T-cell (primary cell): ENCODE data around the gene OAS1. TPM values are rescaled to one million over a fixed set of nuclear protein-coding genes. Genes with fewer than 3 reads are reported as not detected.

Source experiments
- ATAC-seq, 4 experiments: fragments of 200-7000 bp in 3 of 4; fragments of 150-1000 bp in 1 of 4; cut with Tn5 transposase; replicated peaks in 1 of 4; 1 replicate in 3 of 4; 2 replicates in 1 of 4; pipeline ENCODE4 v1.10.0; 2021; ENCODE audit warnings: moderate library complexity in 3 of 4, mild to moderate bottlenecking in 2 of 4, moderate number of reproducible peaks in 1 of 4
- CTCF ChIA-PET, 2 donors: fragments of 300-600 bp; sonication (Branson Sonifier 250); formaldehyde crosslinking; loops; one replicate each; lab custom pipeline; 2022; ENCODE audit warnings: antibody characterized with exemption in 2 of 2; lab: Charles Lee
- POLR2A ChIA-PET, 2 donors: fragments of 300-600 bp; sonication (Branson Sonifier 250); formaldehyde crosslinking; loops; one replicate each; lab custom pipeline; 2022; ENCODE audit warnings: antibody characterized with exemption in 2 of 2; lab: Charles Lee
- DNase-seq, 35 experiments: peaks; one replicate each; pipeline versions ENCODE4 v3.0.0 to v3.0.0-alpha.2; 2013 to 2023
- H3K27ac ChIP-seq: one replicate; pipeline ENCODE4 v1.5.1; 2013; ENCODE audit warnings: low read length
- H3K27me3 ChIP-seq, 2 experiments: replicated peaks in 1 of 2; 1 replicate in 1 of 2; 2 replicates in 1 of 2; pipeline versions ENCODE4 v1.6.1 to v1.7.0; 2013; ENCODE audit warnings: low read length in 1 of 2, mixed read lengths in 1 of 2; ENCODE audit not compliant: control insufficient read depth in 2 of 2, insufficient read depth in 2 of 2; ENCODE audit errors: extremely low read depth in 1 of 2
- H3K36me3 ChIP-seq, 2 donors: 1 replicate in 1 of 2; 2 replicates in 1 of 2; pipeline versions ENCODE4 v1.6.1 to v1.7.0; 2013; ENCODE audit warnings: low read length in 1 of 2; ENCODE audit not compliant: control insufficient read depth in 2 of 2, insufficient read depth in 1 of 2; ENCODE audit errors: extremely low read depth in 1 of 2
- H3K4me1 ChIP-seq, 2 experiments: 1 replicate in 1 of 2; 2 replicates in 1 of 2; pipeline versions ENCODE4 v1.6.1 to v1.7.0; 2013; ENCODE audit warnings: low read length in 2 of 2, mixed read lengths in 1 of 2; ENCODE audit not compliant: insufficient read depth in 2 of 2, control insufficient read depth in 1 of 2; ENCODE audit errors: extremely low read depth in 1 of 2
- H3K4me3 ChIP-seq, 2 donors: 1 replicate in 1 of 2; 2 replicates in 1 of 2; pipeline versions ENCODE4 v1.5.1 to v1.7.0; 2013; ENCODE audit warnings: mild to moderate bottlenecking in 2 of 2, low read length in 1 of 2, moderate library complexity in 1 of 2; ENCODE audit not compliant: control insufficient read depth in 1 of 2; ENCODE audit errors: extremely low read depth in 1 of 2
- H3K9me3 ChIP-seq: 2 replicates; pipeline ENCODE4 v1.7.0; 2013
- H3K27ac Mint-ChIP-seq, 2 donors: one replicate each; pipeline ENCODE4 v1.8.0; 2020 to 2021; ENCODE audit warnings: mild to moderate bottlenecking in 2 of 2, mixed read lengths in 2 of 2
- H3K27me3 Mint-ChIP-seq, 2 donors: one replicate each; pipeline ENCODE4 v1.8.0; 2021 to 2022; ENCODE audit warnings: mixed read lengths in 2 of 2
- H3K36me3 Mint-ChIP-seq: one replicate; pipeline ENCODE4 v1.8.0; 2021; ENCODE audit warnings: mixed read lengths
- H3K4me1 Mint-ChIP-seq, 3 donors: one replicate each; pipeline ENCODE4 v1.8.0; 2020 to 2022; ENCODE audit warnings: mixed read lengths in 3 of 3, mild to moderate bottlenecking in 1 of 3
- H3K4me3 Mint-ChIP-seq, 3 donors: one replicate each; pipeline ENCODE4 v1.8.0; 2020 to 2022; ENCODE audit warnings: mild to moderate bottlenecking in 3 of 3, mixed read lengths in 3 of 3, moderate library complexity in 3 of 3
- H3K9me3 Mint-ChIP-seq, 3 donors: one replicate each; pipeline ENCODE4 v1.8.0; 2020 to 2022; ENCODE audit warnings: mixed read lengths in 3 of 3
- WGBS: methylation state at CpG from one replicate; pipeline ENCODE4 v1.1.5; 2013; ENCODE audit warnings: missing lambda C conversion rate; ENCODE audit not compliant: insufficient coverage; 5-methylcytosine and 5-hydroxymethylcytosine counted together
- total RNA-seq, 35 experiments: library from RNA in 6 of 35; stranded (reverse) in 6 of 35; fragments of 120-200 nt in 1 of 35; gene quantifications; one replicate each; pipeline versions ENCODE4 v1.2.1 to v1.2.4 and lab custom pipeline; 2013 to 2026

OAS1 gene
- total RNA-seq (10 to 100 TPM in 4 of 5 donors, 1 to 10 TPM in 1; 8.5 to 22.9 (median 11.4) TPM), total RNA-seq (lab: John Stamatoyannopoulos, UW) (5.5 to 410 (median 17.5) reads per million in 29 experiments)
- 24.9 TPM for total RNA-seq (2013)

GRCh38 chr12:112906712-112907414 is at the start of gene OAS1:
OAS1 (plus strand) TSS chr12:112906962; CDS start chr12:112907040, 78 bp downstream.
- no peaks in the 10 kb centered on the region for H3K27me3 Mint-ChIP-seq
- H3K27me3 ChIP-seq = no peaks in the 10 kb centered on the region
- H3K9me3 ChIP-seq = no peaks in the 10 kb centered on the region
- ATAC-seq (peak; percentile 71 to 82 (median 76)), DNase-seq (peak in 18 of 35 experiments; percentile 6 to 63 (median 16))
- WGBS = 0% methylated on average over 4 of the region's 4 CpGs
- no peaks in the 10 kb centered on the region for H3K36me3 ChIP-seq
- peak within 1 kb of the TSS; percentile 86 to 92 (median 88) for H3K4me3 Mint-ChIP-seq
- peak within 1 kb of the TSS; percentile 95 for H3K27ac Mint-ChIP-seq
- ChIA-PET POLR2A (interaction anchor here (0.5 to 1.9 kb wide), 3 partner anchors 71 to 444 kb away, joined by 3 to 7 read pairs (median 4); partner anchors contain the start of gene OAS2 (in 2 of the 2)), CTCF (interaction anchor here (0.6 to 2.7 kb wide), 8 partner anchors 9 to 129 kb away, joined by 3 to 14 read pairs (median 4); partner anchors contain the start of genes OAS2 (in 1 of the 2) and OAS3 (in 1 of the 2))
- no peaks in the 10 kb centered on the region for H3K9me3 Mint-ChIP-seq
- H3K4me3 ChIP-seq = peak within 1 kb of the TSS; percentile 60 to 78
- H3K36me3 Mint-ChIP-seq = peaks cover 29% of the 10 kb centered on the region
- H3K4me1 Mint-ChIP-seq = peaks cover 72 to 91% (median 80%) of the 10 kb centered on the region in 3 donors
- peak within 1 kb of the TSS; percentile 67 for H3K27ac ChIP-seq
- peaks cover 35 to 59% of the 10 kb centered on the region in 2 experiments for H3K4me1 ChIP-seq

GRCh38 chr12:112859291-112859690 is 47.5 kb upstream of the OAS1 start:
- Histone ChIP-seq H3K27ac (no peak overlapping the region), H3K4me3 (no peak overlapping the region), H3K9me3 (no peaks in the 10 kb centered on the region), H3K4me1 (no peaks in the 10 kb centered on the region), H3K36me3 (no peaks in the 10 kb centered on the region), H3K27me3 (peaks cover 0 to 30% of the 10 kb centered on the region in 2 experiments)
- no peak overlapping the region for H3K27ac Mint-ChIP-seq
- ChIA-PET CTCF (no interaction called here), POLR2A (no interaction called here)
- H3K4me1 Mint-ChIP-seq = peaks cover 0 to 2% (median 0%) of the 10 kb centered on the region in 3 donors
- ATAC-seq (no peak), DNase-seq (no peak)
- H3K9me3 Mint-ChIP-seq = no peaks in the 10 kb centered on the region
- no peaks in the 10 kb centered on the region for H3K36me3 Mint-ChIP-seq
- H3K4me3 Mint-ChIP-seq = no peak overlapping the region
- peaks cover 47 to 55% of the 10 kb centered on the region in 2 donors for H3K27me3 Mint-ChIP-seq
- WGBS = no CpG with 5 or more reads among the region's 3 CpGs

GRCh38 chr12:112860181-112860580 is 46.6 kb upstream of the OAS1 start:
- peaks cover 0 to 2% (median 0%) of the 10 kb centered on the region in 3 donors for H3K4me1 Mint-ChIP-seq
- Histone ChIP-seq H3K36me3 (no peaks in the 10 kb centered on the region), H3K27ac (no peak overlapping the region), H3K4me3 (no peak overlapping the region), H3K4me1 (no peaks in the 10 kb centered on the region), H3K27me3 (peaks cover 0 to 30% of the 10 kb centered on the region in 2 experiments), H3K9me3 (no peaks in the 10 kb centered on the region)
- H3K36me3 Mint-ChIP-seq = no peaks in the 10 kb centered on the region
- peaks cover 52 to 58% of the 10 kb centered on the region in 2 donors for H3K27me3 Mint-ChIP-seq
- WGBS = 85% methylated on average over 4 of the region's 5 CpGs
- no peak overlapping the region for H3K27ac Mint-ChIP-seq
- ChIA-PET POLR2A (no interaction called here), CTCF (interaction anchor here in 1 of 2 donors (0.5 kb wide), 1 partner anchor 1276 kb away, joined by 6 read pairs; no protein-coding TSS in a partner anchor)
- H3K9me3 Mint-ChIP-seq = no peaks in the 10 kb centered on the region
- DNase-seq (no peak), ATAC-seq (no peak)
- H3K4me3 Mint-ChIP-seq = no peak overlapping the region

GRCh38 chr12:112861284-112861683 is 45.5 kb upstream of the OAS1 start:
- Mint-ChIP-seq H3K4me1 (peaks cover 0 to 2% (median 0%) of the 10 kb centered on the region in 3 donors), H3K27me3 (peaks cover 49 to 52% of the 10 kb centered on the region in 2 donors), H3K36me3 (no peaks in the 10 kb centered on the region), H3K9me3 (no peaks in the 10 kb centered on the region), H3K4me3 (no peak overlapping the region), H3K27ac (no peak overlapping the region)
- Histone ChIP-seq H3K27ac (no peak overlapping the region), H3K4me1 (no peaks in the 10 kb centered on the region), H3K27me3 (peaks cover 0 to 21% of the 10 kb centered on the region in 2 experiments), H3K9me3 (no peaks in the 10 kb centered on the region), H3K4me3 (no peak overlapping the region), H3K36me3 (no peaks in the 10 kb centered on the region)
- WGBS = 93% methylated on average over 7 of the region's 7 CpGs
- ATAC-seq = no peak
- CTCF ChIA-PET = no interaction called here
- no peak for DNase-seq
- POLR2A ChIA-PET = no interaction called here

GRCh38 chr12:112862636-112863290 is 44.0 kb upstream of the OAS1 start:
- Histone ChIP-seq H3K4me3 (no peak overlapping the region), H3K36me3 (no peaks in the 10 kb centered on the region), H3K4me1 (no peaks in the 10 kb centered on the region), H3K9me3 (no peaks in the 10 kb centered on the region), H3K27me3 (peaks cover 0 to 15% of the 10 kb centered on the region in 2 experiments), H3K27ac (no peak overlapping the region)
- Mint-ChIP-seq H3K4me1 (peaks cover 0 to 2% (median 0%) of the 10 kb centered on the region in 3 donors), H3K9me3 (no peaks in the 10 kb centered on the region), H3K27ac (no peak overlapping the region), H3K36me3 (no peaks in the 10 kb centered on the region), H3K27me3 (peaks cover 46 to 54% of the 10 kb centered on the region in 2 donors), H3K4me3 (no peak overlapping the region)
- DNase-seq (no peak), ATAC-seq (no peak)
- WGBS = 52% methylated on average over 7 of the region's 11 CpGs
- POLR2A ChIA-PET = interaction anchor here in 1 of 2 donors (0.6 kb wide), 1 partner anchor 416 kb away, joined by 10 read pairs; no protein-coding TSS in a partner anchor
- CTCF ChIA-PET = no interaction called here

GRCh38 chr12:112868459-112869041 is 38.2 kb upstream of the OAS1 start:
- Mint-ChIP-seq H3K9me3 (peaks cover 0 to 5% (median 0%) of the 10 kb centered on the region in 3 donors), H3K27me3 (peaks cover 56% of the 10 kb centered on the region in 2 donors), H3K36me3 (no peaks in the 10 kb centered on the region), H3K4me1 (peaks cover 0 to 4% (median 0%) of the 10 kb centered on the region in 3 donors), H3K27ac (no peak overlapping the region), H3K4me3 (no peak overlapping the region)
- ATAC-seq = no peak
- peak in 1 of 35 experiments; percentile 6 for DNase-seq
- WGBS = 91% methylated on average over 2 of the region's 5 CpGs
- POLR2A ChIA-PET = no interaction called here
- Histone ChIP-seq H3K27me3 (peaks cover 0 to 9% of the 10 kb centered on the region in 2 experiments), H3K36me3 (no peaks in the 10 kb centered on the region), H3K4me1 (no peaks in the 10 kb centered on the region), H3K27ac (no peak overlapping the region), H3K9me3 (no peaks in the 10 kb centered on the region), H3K4me3 (no peak overlapping the region)
- CTCF ChIA-PET = no interaction called here
